Effector memory CD8-positive, alpha-beta T cell (primary cell): Measurements from ENCODE around the gene RUNDC3A.

Experiments used
- ATAC-seq: fragments of 150-1000 bp; cut with Tn5 transposase; replicated peaks from 2 replicates; pipeline ENCODE4 v1.10.0; 2021; ENCODE audit warnings: mild to moderate bottlenecking, moderate library complexity
- DNase-seq, 3 experiments: peaks; one replicate each; pipeline ENCODE4 v3.0.0; 2021
- H3K27ac Mint-ChIP-seq, 2 donors: one replicate each; pipeline ENCODE4 v1.8.0; 2022; ENCODE audit warnings: mild to moderate bottlenecking in 2 of 2, mixed read lengths in 2 of 2, moderate library complexity in 2 of 2
- H3K27me3 Mint-ChIP-seq, 2 donors: one replicate each; pipeline ENCODE4 v1.8.0; 2022; ENCODE audit warnings: mixed read lengths in 2 of 2
- H3K36me3 Mint-ChIP-seq: one replicate; pipeline ENCODE4 v1.8.0; 2022; ENCODE audit warnings: mild to moderate bottlenecking, moderate library complexity, mixed read lengths; ENCODE audit not compliant: insufficient read depth
- H3K4me1 Mint-ChIP-seq, 2 donors: one replicate each; pipeline ENCODE4 v1.8.0; 2022; ENCODE audit warnings: low read depth in 2 of 2, mixed read lengths in 2 of 2
- H3K4me3 Mint-ChIP-seq, 2 donors: one replicate each; pipeline ENCODE4 v1.8.0; 2022; ENCODE audit warnings: mild to moderate bottlenecking in 2 of 2, mixed read lengths in 2 of 2, moderate library complexity in 2 of 2
- H3K9me3 Mint-ChIP-seq, 2 donors: one replicate each; pipeline ENCODE4 v1.8.0; 2022; ENCODE audit warnings: mixed read lengths in 2 of 2
- total RNA-seq, 9 experiments: gene quantifications; one replicate each; lab custom pipeline; 2026; lab: John Stamatoyannopoulos, UW

Gene RUNDC3A
- 0 to 0.26 (median 0.07) reads per million in 9 experiments for total RNA-seq

DNA sequence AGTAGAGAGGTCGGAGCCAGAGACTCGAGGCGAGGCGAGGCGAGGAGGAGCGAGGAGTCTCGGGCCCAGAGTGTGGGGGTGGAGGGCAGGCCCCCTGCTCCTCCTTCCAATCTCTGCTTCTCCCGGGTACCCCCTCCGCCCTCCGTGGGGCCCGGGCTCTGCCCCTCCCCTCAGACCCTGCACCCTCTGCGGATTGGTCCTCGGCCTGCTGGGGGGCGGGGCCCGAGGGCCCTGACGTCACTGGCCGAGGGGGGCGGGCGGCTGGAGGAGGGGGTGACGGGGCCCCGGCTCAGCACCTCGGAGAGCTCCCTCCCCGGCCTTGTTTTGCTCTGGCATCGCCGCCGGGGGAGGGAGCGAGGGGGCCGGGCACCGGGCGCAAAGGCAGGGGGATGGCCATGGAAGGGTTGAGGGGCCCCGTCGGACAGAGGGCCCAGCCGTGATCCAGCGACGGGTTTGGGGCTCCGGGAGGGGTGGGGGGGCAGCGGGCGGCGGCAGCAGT, at the start of gene RUNDC3A:
RUNDC3A (plus strand) TSS at position 282 of the 499 bp plus-strand sequence. CDS start 232 bp downstream, outside the sequence.
- peaks cover 21 to 74% of the 10 kb centered on the region in 2 donors for H3K27me3 Mint-ChIP-seq
- DNase-seq, result peak; percentile 80 to 83 (median 82)

DNA sequence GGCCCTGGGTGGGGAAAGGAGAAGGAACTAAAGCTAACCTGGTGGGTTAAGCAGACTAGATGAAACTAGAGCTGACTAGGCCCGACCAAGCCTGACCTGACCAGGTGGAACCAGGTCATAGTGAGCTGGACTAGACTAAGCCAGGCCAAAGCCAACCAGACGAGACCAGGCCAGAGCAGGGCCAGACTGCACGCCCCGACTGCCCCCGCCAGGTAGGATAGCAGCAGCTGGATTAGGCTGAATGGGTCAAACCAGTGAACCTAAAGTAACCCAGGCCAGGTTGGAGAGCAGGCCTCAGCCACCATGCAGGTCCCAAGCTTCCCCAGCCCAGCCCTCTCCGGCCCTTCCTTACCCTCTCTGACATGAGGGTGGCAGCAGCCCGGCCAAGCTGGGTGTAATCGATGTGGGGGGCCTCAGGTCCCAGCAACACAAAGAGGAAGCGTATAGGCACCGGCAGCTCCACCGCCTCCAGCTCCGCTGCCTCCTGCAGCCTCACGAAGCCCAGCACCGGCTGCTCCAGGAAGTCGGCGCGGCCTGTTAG, 49.5 kb upstream of the RUNDC3A start:
- Mint-ChIP-seq H3K4me3 (no peak overlapping the region), H3K27me3 (no peaks in the 10 kb centered on the region), H3K36me3 (peaks cover 2% of the 10 kb centered on the region), H3K4me1 (no peaks in the 10 kb centered on the region), H3K27ac (no peak overlapping the region), H3K9me3 (no peaks in the 10 kb centered on the region)
- ATAC-seq, result no peak
- DNase-seq, result no peak

More for the DNA sequence above, at the start of gene RUNDC3A:
- Mint-ChIP-seq H3K9me3 (no peaks in the 10 kb centered on the region), H3K27ac (no peak within 1 kb of the TSS), H3K4me1 (peaks cover 8 to 17% of the 10 kb centered on the region in 2 donors), H3K36me3 (peaks cover 2% of the 10 kb centered on the region), H3K4me3 (peak within 1 kb of the TSS; percentile 45 to 60)
- ATAC-seq, result peak; percentile 91

DNA sequence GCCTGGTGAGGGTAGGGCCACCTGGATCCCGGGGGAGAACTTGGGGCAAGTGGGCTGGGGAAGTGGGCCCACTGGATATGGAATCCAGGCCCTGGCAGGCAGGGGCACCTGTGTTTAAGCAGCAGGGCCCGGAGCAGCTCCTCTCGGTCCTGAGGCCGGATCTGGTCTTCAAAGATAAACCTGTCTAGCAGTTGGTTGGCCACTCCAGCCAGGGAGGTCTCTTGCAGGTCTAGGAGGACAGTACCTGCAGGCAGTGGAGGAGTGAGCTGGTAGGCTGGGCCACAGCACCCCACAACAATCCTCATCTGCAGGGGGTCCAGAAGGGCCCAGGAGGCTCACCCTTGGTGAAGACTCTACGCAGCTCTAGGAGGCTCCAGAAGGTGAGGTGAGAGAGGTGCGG, 48.1 kb upstream of the RUNDC3A start:
- Mint-ChIP-seq H3K36me3 (peaks cover 2% of the 10 kb centered on the region), H3K27ac (no peak overlapping the region), H3K9me3 (no peaks in the 10 kb centered on the region), H3K4me1 (no peaks in the 10 kb centered on the region), H3K27me3 (no peaks in the 10 kb centered on the region), H3K4me3 (no peak overlapping the region)
- ATAC-seq, result no peak
- no peak for DNase-seq

DNA sequence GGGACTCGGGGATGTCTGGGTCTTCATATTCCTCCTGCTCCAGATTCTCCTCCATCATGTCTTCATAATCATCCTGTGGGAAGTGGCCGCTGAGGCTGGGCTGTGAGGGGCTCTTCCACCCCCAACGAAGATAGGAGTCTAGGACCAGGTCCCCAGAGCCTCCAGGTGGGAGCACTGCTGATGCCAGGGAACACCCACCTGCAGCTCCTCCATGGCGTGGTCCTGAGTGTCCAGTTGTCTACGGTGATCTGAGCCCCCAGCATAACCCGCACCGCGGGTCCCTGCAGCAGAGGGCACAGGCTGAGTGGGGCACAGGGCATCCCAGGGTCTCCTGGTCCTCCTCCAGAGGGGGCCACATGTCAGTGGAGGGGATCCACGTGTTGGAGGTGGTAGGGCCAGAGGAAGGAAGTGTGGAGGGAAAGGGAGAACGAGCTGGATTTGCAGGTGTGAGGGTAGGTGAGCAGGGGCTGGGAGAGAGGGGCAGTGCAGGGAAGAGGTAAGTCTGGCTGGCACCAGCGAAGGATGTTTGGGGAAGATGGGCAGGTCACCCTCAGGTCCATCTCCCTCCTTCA, 45.7 kb upstream of the RUNDC3A start:
- Mint-ChIP-seq H3K4me1 (no peaks in the 10 kb centered on the region), H3K36me3 (peaks cover 4% of the 10 kb centered on the region), H3K9me3 (no peaks in the 10 kb centered on the region), H3K4me3 (no peak overlapping the region), H3K27ac (no peak overlapping the region), H3K27me3 (no peaks in the 10 kb centered on the region)
- no peak for DNase-seq
- no peak for ATAC-seq

DNA sequence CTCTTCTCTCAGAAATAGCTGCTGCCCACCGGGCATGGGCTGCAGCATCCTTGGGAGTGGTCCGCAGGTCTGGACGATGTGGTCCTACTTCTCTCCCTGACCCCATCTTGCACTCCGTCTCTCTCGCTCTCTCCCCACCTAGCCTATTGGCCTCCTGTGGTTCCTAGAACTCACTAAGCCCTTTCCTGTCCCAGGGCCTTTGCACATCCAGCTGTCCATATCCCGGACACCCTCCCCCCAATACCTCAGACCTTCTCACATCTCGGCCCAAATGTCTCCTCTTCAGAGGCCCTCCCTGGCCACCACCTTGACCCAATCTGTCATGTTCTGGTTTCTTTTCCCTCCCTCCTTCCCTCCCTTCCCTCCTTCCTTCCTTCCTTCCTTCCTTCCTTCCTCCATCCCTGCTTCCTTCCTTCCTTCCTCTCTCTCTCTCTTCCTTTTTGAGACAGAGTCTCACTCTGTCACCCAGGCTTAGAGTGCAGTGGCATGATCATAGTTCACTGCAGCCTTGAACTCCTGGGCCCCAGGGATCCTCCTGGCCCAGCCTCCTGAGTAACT, 45.0 kb upstream of the RUNDC3A start:
- no peaks in the 10 kb centered on the region for H3K27me3 Mint-ChIP-seq
- H3K27ac Mint-ChIP-seq, result no peak overlapping the region
- no peaks in the 10 kb centered on the region for H3K4me1 Mint-ChIP-seq
- H3K4me3 Mint-ChIP-seq, result no peak overlapping the region
- DNase-seq (no peak), ATAC-seq (no peak)
- peaks cover 5% of the 10 kb centered on the region for H3K36me3 Mint-ChIP-seq
- H3K9me3 Mint-ChIP-seq, result no peaks in the 10 kb centered on the region

DNA sequence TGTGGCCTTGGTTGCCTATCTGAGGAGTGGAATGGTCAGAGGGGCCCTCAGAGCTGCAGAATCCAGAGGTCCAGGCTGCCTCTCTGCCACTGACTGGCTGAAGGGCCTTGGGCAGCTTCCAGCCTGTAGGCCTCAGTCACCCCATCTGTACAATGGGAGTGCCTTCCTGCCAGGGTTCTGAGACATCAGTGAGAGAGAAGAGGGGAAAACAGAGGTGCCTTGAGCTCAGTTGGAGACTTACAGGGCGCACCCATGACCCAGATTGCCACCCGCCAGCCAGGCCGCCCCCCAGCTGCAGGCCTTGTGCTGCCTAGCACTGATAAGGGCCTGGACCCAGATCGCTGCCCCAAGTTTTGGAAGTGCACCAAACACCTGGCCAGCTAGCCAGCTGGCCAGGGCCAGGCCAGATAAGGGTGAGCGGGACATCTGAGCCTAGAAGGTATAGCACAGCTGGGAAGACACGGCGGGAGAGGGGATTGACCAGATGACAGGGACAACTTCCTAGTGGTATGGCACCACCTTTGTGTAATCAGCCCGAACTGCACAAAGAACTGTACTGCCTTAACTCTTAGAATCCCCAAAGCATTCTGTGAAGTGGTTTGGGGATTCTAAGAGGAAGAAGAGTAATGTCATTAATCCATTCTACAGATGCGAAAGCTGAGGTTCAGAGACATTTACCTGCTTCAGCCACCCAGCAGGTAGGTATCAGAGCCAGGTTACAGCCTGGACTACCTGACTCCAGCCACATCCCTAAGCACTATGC, 41.8 kb upstream of the RUNDC3A start:
- Mint-ChIP-seq H3K4me3 (no peak overlapping the region), H3K9me3 (no peaks in the 10 kb centered on the region), H3K27ac (no peak overlapping the region), H3K27me3 (peaks cover 0 to 1% of the 10 kb centered on the region in 2 donors), H3K36me3 (peaks cover 6% of the 10 kb centered on the region), H3K4me1 (no peaks in the 10 kb centered on the region)
- DNase-seq (no peak), ATAC-seq (no peak)

DNA sequence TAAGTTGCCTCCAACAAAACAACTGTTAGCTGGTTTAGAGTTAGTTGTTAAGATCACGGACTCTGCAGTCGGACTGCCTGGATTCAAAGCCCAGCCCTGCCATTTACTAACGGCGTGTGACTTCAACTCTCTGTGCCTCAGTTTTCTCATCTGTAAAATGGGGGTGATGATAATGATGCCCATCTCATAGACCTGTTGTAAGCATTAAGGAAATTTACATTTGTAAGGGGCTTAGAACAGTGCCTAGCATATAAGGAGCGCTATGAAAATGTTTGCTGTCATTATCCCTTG, 41.3 kb upstream of the RUNDC3A start:
- ATAC-seq (no peak), DNase-seq (no peak)
- no peaks in the 10 kb centered on the region for H3K9me3 Mint-ChIP-seq
- H3K36me3 Mint-ChIP-seq, result peaks cover 6% of the 10 kb centered on the region
- no peak overlapping the region for H3K27ac Mint-ChIP-seq
- no peak overlapping the region for H3K4me3 Mint-ChIP-seq
- peaks cover 4 to 7% of the 10 kb centered on the region in 2 donors for H3K27me3 Mint-ChIP-seq
- H3K4me1 Mint-ChIP-seq, result no peaks in the 10 kb centered on the region

DNA sequence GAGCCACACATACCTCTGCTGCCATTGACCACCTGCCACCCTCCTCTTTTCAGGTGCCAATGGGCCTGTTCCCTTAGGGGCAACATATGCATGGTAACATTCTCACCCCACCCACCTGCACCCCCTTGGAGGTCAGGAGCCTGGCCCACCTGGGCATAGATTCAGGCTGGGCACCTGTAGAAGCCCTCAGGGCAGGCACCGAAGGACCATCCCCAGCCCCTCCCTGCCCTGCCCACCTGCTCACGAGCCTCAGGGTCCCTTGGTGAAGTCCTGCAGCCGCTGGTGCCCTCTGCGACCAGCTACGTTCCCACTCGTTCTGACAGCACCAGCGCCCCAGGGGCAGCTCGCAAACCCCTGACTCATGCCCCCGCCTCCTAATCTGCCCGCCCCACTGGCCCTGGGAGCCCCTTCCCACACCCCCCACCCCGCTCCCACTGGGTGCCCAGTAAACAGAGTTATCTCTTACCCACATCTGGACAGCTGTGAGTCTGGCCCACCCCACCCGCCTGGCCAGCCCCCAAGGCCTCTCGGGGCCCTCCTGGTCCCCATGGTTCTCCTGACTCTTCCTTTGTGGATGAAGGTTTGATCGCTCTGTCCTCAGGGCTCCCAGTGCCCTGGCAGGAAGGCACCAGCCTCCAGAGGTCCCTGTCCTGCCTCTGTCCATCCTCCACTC, 40.4 kb upstream of the RUNDC3A start, which contains the start of gene SLC4A1:
SLC4A1 (minus strand) TSS at position 318 of the 673 bp plus-strand sequence. CDS start 5,269 bp downstream, outside the sequence.
- no peak for ATAC-seq
- Mint-ChIP-seq H3K4me3 (no peak within 1 kb of the TSS), H3K27ac (peak within 1 kb of the TSS in 1 of 2 donors; percentile 10), H3K4me1 (no peaks in the 10 kb centered on the region), H3K9me3 (no peaks in the 10 kb centered on the region), H3K36me3 (peaks cover 6% of the 10 kb centered on the region), H3K27me3 (peaks cover 10 to 15% of the 10 kb centered on the region in 2 donors)
- no peak for DNase-seq

DNA sequence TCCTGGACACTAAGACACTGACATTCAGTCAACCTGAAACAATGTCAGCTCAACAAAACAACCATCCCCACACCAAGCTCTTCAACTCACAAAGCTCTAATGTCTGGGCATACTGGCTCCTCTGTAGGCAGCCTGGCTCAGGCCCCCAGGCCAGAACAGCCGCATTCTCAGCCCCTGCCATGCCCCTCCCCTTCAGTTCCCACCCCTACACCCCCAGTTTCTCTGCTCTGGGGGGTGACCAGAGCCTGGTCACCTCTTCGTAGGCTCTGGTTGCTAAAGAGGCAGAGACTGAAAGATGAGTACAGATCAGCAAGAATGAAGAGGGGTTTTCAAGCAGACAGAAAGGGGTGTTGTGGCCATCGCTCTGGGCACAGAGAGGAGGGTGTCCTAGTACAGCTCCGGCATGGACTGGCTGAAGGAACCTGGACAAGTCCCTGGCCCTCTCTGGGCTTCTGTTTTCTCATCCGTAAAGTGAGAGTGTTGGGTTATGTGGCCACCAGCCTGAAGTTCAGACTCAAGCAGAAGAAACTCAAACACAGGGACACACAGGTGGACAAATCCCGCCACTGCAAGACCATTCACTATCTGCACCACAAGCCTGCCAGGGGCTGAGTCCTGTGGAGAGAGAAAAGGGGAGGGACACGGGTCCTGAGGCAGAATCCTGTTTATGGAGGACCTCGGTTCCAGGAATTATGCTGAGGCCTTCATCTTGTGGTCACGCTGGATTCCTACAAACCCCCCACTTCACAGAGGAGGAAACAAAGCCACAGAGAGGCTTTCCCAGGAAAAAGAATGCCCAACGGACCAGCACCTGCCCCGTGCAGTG, 39.5 kb upstream of the RUNDC3A start:
- Mint-ChIP-seq H3K27ac (peak overlapping the region in 1 of 2 donors; percentile 10), H3K27me3 (peaks cover 10 to 18% of the 10 kb centered on the region in 2 donors), H3K4me3 (no peak overlapping the region), H3K36me3 (peaks cover 6% of the 10 kb centered on the region), H3K9me3 (no peaks in the 10 kb centered on the region), H3K4me1 (no peaks in the 10 kb centered on the region)
- ATAC-seq (no peak), DNase-seq (no peak)

DNA sequence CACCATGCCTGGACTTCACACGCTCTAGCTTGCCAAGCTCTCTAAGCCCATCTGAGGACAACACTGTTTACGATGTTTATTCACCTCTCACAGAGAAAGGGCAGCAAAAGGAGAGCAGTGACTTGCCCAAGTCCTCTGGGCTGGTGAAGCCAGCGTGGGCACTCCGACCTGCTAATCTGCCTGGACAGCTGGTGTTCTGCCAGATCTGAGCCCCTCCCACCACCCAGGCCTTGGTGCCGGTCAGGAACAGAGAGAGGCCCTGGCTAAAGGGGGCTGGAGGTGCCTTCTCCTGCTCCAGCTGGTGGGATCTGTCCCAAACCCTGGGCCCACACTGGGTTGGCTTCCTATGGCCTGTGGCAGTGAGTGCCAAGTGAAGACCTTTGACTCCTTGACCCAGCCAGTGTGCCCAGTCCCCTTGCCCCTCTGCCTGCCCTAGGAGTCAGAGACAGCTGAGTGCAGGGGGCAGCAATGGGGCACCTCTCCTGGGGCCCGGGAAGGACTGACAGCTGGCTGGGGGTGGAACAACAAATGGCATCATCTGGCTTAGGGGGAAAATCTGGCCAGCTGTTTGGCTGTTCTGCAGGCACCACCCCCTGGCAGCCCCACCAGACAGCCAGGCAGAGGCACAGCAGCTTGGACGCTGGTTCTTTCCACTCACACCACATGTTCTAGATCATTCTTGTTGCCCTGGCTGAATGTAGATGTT, 38.7 kb upstream of the RUNDC3A start:
- DNase-seq, result no peak

DNA sequence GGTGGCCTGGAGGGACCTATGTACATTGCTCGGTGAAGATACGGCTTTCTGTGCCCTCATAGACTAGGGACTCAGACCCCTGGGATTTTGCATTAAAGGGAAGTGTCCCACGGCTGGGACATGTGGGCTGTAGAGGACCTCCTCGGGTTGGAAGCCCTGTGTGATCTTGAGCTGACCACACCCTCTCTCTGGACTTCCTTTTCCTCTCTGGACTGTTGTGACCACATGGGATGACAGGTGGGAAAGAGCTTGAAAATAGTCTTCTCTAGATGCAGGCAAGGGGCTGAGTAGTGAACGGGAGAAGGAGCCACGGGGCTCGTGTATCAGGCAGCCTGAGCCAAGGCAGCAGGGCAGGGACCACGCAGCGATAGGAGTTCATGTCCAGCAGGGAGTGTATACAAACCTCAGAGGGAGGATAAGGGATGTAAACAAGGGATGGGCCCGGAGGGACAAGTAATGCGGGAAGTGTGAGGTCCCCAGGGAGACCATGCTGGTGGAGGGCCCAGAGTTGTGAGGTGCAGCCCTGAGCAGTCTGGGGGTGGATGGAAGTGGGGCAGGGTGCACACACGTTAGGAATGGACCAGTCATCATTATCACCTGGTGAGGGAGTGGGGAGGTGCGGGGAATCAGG, 36.0 kb upstream of the RUNDC3A start:
- Mint-ChIP-seq H3K9me3 (no peaks in the 10 kb centered on the region), H3K4me3 (no peak overlapping the region), H3K4me1 (no peaks in the 10 kb centered on the region), H3K27ac (no peak overlapping the region), H3K36me3 (peaks cover 6% of the 10 kb centered on the region), H3K27me3 (peaks cover 10 to 26% of the 10 kb centered on the region in 2 donors)
- no peak for ATAC-seq
- no peak for DNase-seq

More for the DNA sequence above, 38.7 kb upstream of the RUNDC3A start:
- Mint-ChIP-seq H3K4me3 (no peak overlapping the region), H3K36me3 (peaks cover 6% of the 10 kb centered on the region), H3K27me3 (peaks cover 10 to 18% of the 10 kb centered on the region in 2 donors), H3K27ac (no peak overlapping the region), H3K4me1 (no peaks in the 10 kb centered on the region), H3K9me3 (no peaks in the 10 kb centered on the region)
- no peak for ATAC-seq

DNA sequence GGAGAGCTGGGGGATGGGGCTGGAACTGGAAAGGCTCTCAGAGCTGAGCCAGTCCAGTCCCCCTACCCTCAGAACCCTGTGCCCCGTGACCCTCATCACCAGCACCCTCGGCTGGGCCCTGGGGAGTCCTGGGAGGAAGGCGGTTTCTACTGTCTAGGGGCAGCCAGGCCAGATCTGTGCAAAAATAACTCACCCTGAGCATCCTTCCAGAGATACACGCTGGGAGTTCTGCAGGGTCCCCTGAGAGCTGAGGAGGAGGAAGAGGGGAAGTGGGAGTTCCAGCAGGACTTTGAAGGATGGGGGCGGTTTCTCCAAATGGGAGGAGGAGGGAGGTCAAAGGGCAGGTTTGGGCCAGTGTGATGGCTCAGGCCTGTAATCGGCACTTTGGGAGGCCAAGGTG, 35.4 kb upstream of the RUNDC3A start:
- Mint-ChIP-seq H3K27ac (no peak overlapping the region), H3K9me3 (no peaks in the 10 kb centered on the region), H3K4me1 (no peaks in the 10 kb centered on the region), H3K4me3 (no peak overlapping the region), H3K36me3 (peaks cover 3% of the 10 kb centered on the region), H3K27me3 (peaks cover 10 to 26% of the 10 kb centered on the region in 2 donors)
- ATAC-seq (no peak), DNase-seq (no peak)
